HG03280 (cell line): ENCODE results near the gene SSUH2.

Experiments used
- ATAC-seq: cut with Tn5 transposase; IDR thresholded peaks from one replicate; pipeline ENCODE4 v1.9.1; 2021; ENCODE audit warnings: mild to moderate bottlenecking, moderate library complexity; ENCODE audit not compliant: unreplicated experiment

The SSUH2 gene

GRCh38 chr3:8618950-8619349 lies 25.6 kb downstream of the SSUH2 start:
- ATAC-seq: no peak

DNA sequence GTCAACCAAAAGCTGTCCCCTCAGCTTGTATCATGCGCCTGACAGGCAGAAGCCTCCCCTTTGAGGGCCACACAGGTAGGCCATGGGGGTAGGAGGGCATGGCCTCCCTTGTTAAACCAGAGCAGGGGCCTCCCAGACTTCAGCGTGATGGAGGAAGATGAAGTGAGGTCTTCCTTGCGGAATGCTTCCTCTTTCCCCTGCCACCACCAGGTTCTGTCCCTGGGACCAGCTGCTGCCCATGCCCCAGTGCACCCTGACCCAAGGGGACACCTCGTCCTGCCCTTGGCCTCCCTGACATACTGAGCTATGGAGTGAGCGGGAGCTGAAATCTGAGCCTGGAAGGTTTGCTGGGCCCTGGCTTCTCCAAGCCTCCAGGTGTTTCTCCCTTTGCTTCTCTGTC lies 26.7 kb downstream of the SSUH2 start:
- ATAC-seq: no peak

GRCh38 chr3:8610951-8611350 lies 33.6 kb downstream of the SSUH2 start:
- ATAC-seq: no peak

- no peak for ATAC-seq
These were observed 35.7 kb downstream of the SSUH2 start for GRCh38 chr3:8608791-8609467.

GRCh38 chr3:8608041-8608790 lies 36.4 kb downstream of the SSUH2 start:
- ATAC-seq: no peak

GRCh38 chr3:8607234-8608040 lies 37.2 kb downstream of the SSUH2 start:
- ATAC-seq: no peak

DNA sequence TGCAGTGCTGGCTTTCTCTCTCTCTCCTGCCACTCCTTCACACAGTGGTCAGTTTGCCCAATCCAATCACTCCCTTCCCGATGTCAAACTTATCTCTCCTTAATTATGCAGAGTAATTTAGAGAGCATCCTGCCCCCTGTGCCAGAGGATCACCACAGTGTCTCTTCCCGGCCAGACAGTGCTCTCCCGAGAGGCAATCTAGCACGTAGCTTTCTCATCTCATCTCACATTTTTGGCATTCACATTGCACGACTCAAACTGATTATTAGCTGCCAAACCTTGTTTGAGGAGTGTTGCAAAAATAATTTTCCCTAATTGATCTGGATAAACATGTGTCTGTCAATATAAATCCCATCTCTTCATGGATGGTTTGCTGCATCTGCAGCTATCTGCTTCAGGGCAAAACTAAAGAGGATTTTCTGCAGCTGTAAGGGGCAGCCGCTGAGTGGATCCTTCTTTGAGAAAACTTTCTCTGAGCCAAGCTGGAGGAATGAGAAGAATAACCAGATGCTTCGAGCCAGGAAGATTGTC lies 37.8 kb downstream of the SSUH2 start:
- ATAC-seq: no peak

DNA sequence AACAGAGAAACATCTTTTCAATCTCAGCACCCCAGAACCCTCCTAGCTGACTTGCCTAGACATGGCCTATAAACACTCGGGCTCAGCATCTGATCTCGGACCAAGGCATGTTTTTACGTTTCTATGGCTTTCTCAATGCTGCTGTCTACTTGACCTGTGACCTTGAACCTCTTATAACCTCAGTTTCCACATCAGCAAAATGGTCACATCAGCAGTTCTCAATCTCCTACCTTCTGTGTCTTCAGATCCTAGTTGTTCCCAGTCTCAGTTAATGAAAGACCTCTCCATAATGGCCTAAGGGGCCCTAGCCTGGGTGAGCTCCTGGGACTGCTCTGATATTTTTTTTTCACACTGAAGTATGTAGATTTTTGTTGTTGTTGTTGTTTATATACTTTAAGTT lies 39.6 kb downstream of the SSUH2 start:
- ATAC-seq: no peak

DNA sequence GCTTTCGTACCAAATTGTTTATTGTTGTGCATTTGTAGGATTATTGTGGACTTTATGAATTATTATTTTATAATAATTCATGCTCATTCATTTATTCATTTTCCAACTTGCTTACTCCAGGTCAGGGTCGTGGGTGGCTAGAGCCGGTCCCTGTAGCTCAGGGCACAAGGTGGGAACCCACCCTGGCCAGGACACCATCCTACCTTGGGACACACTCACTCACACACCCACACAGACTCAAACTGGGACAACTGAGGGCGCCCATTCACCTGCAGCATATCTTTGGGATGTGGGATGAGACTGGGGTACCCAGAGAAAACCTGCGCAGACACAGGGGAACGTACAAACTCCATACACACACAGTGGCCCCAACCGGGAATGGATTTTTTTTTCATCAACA lies 40.6 kb downstream of the SSUH2 start:
- ATAC-seq: no peak

GRCh38 chr3:8603115-8603710 lies 41.4 kb downstream of the SSUH2 start:
- no peak for ATAC-seq

GRCh38 chr3:8600457-8600856 lies 44.1 kb downstream of the SSUH2 start:
- ATAC-seq: no peak

DNA sequence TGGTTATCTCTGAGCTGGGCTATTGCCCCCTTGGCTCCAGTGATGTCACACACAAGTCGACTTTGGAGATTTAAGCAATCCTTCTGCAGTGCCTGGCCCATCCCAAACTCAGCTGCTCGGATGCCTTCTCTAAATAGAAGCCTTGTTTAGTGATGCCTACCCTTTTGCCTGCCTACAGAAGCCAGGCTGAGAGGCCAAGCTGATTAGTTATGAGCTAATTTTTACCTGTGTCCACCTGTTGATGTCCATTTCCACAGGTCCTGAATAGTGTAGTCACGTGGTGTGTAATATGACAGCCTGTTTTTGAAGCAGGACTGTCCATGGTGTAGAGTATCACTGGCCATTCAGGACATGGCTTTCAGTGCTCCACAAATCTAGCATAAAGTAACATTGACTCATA lies 45.5 kb downstream of the SSUH2 start:
- no peak for ATAC-seq

DNA sequence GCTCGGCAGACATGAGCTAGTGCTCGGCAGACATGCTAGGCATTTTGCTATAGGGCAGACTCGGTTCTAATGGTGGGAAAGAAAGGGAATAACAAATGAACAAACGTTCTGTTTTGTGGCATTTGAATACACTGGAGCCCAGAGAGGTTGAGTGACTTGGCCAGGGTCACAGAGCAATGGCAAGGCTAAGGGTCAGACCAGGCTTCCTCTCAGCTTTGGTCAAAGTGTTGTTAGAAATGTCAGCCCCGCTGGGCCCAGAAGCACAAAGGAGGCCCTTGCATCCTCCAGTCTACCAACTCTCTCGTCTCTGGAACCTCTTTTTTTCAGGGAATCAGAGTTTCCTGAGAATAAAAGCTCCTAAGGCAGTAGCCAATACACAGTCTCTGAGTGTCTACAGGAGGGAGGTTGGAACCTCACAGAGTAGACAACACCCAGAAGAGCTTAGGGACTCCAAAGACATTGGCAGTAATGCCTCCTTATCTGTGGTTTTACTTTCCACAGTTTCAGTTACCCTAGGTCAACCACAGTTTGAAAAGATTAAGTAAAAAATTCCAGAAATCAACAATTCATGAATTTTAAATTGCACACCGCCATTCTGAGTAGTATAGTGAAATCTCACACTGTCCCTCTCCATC lies 47.3 kb downstream of the SSUH2 start:
- no peak for ATAC-seq

DNA sequence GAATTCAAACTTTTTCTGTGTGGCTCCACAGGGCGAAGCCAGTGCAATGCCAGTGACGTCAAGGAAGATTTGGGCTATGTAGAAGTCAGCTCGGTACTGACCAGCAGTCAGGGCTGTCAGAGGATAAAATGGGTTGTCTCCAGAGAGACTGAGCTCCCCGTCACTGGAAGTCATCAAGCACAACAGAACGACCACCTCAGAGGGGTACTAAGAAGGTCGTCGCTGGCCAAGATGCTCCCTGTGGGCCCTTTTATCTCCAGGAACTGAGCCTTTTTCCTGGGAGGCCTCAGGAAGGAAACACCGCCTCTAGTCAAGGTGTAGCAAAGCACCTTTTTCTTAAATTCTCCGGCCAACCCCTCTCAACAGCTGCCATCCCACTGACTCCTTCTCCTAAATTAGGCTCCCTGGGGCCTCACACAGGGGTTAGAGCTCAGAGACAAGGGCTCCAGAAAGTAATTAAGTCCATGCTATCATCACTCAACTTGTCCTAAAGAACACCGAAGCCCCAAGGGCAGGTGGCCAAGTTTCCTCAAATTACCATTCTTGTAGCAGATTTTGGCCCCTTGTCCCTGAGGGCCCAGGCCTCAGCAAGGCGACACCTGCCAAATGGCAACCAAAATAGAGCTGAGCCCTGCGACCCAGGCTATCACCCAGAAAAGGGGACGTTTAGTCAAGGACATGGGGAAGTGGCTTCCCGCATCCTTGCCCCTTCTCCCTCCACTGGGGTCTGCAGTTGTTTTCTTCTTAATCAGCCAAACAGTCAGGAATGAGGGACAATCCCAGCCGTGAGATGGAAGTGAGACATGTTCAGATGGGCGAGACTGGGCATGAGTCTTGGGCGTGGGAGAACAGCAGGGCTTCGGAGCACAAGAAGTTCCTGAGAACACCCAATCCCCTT lies 48.0 kb downstream of the SSUH2 start:
- no peak for ATAC-seq

DNA sequence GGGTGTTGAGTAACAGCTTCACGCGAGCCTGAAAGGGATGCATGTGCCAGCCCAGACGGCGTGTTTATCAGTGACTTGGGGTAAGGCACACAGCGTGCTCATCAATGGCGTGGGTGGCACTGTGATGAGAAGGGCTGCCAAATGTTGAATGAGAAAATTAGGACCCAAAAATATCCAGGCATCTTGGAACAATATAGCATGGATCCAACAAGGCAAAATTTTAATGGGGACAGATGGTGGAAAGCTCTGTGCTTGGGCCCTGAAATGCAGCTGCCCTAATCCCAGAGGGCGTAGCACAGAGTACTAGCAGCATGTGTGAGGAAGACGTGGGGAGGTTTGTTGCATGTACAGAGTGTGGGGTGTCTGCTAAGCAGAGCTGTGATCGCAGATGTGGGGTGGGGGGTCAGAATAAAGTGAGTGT lies 48.9 kb downstream of the SSUH2 start:
- no peak for ATAC-seq

GRCh38 chr3:8595252-8595651 lies 49.3 kb downstream of the SSUH2 start:
- ATAC-seq: no peak

- ATAC-seq: no peak
These were observed 51.4 kb downstream of the SSUH2 start for GRCh38 chr3:8593021-8593827.

DNA sequence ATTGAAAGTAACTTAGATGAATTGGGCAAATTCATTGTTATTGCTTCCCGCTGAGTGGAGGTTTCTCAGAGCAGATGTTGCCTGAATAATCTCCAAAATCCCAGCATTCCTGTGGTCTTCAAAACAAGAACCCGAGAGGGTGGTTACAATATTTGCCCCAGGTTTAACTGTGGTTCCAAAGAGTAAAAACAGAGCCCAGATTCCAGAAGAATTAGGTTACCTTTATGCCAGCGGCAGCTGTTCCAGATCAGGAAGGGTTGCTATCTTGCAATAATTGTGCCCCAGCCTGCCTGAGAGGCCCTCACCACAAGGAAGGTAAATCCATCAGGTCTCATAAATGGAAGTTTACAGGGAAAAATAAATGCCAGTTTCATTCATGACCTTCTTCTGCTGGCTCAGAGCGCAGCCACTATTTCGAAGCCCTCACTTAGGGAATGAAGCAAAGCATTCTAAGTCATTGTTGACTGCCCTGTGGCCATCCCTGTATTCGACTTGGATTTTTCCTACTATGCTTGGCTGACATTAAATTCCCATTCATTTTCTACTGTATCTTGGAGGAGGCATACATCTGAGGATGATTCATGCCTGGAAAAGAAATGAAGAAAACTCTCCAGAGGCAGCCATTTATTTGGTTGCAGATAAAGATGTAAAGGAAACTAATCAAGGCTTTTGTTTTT lies 54.6 kb downstream of the SSUH2 start:
- no peak for ATAC-seq
